Pancreas (tissue), 10 donors: ENCODE results near the gene CLPTM1L. TPM values are rescaled to one million over a fixed set of nuclear protein-coding genes. Genes with fewer than 3 reads are reported as not detected.
"Not testable (repeated sequence)": the region's sequence is repeated elsewhere in the genome, so short reads cannot be mapped to it uniquely, and the experiment has no call there.

Experiments
- ATAC-seq, 4 donors: fragments of 200-7000 bp; cut with Tn5 transposase; one replicate each; pipeline versions ENCODE4 v1.8.0 to v1.9.1; 2020; ENCODE audit warnings: mild to moderate bottlenecking in 4 of 4, moderate library complexity in 4 of 4
- DNase-seq, 6 donors: peaks; one replicate each; pipeline ENCODE4 v3.0.0-alpha.2; 2020
- FAIRE-seq: peaks from 2 replicates; lab custom pipeline; 2012; peaks lifted over from hg19 to GRCh38; lab: Jason Lieb, UNC
- H3K27ac ChIP-seq, 4 donors: fragments of 200-600 bp; sonication (generic); 1 replicate in 3 of 4; 2 replicates in 1 of 4; pipeline versions ENCODE4 v1.5.0 to v1.8.0; 2020
- H3K27me3 ChIP-seq, 4 donors: fragments of 200-600 bp; one replicate each; pipeline ENCODE4 v1.8.0; 2021
- H3K36me3 ChIP-seq, 3 donors: fragments of 200-600 bp; sonication (generic) in 1 of 3; one replicate each; pipeline versions ENCODE4 v1.5.0 to v1.8.0; 2020 to 2021
- H3K4me1 ChIP-seq, 3 donors: fragments of 200-600 bp; one replicate each; pipeline ENCODE4 v1.8.0; 2021
- H3K4me3 ChIP-seq, 4 donors: fragments of 200-600 bp; sonication (generic) in 2 of 4; one replicate each; pipeline versions ENCODE4 v1.5.0 to v1.8.0; 2020 to 2021
- H3K9me3 ChIP-seq, 4 donors: fragments of 200-600 bp; one replicate each; pipeline ENCODE4 v1.8.0; 2021
- CTCF ChIP-seq, 4 donors: fragments of 200-600 bp; sonication (generic) in 3 of 4; IDR thresholded peaks; one replicate each; pipeline versions ENCODE4 v1.5.0 to v1.8.0; 2021; ENCODE audit warnings: antibody characterized with exemption in 4 of 4
- WGBS, 2 donors: extraction: QIAGEN DNeasy Blood & Tissue Kit; methylation state at CpG; one replicate each; pipeline ENCODE4 v1.1.7; 2013; 5-methylcytosine and 5-hydroxymethylcytosine counted together
- intact Hi-C, 3 donors: fragments of 100-400 bp; cut with DNase I; formaldehyde crosslinking; loops; one replicate each; pipeline versions ENCODE4 v1.11.1 to v1.14.2; 2022
- polyA plus RNA-seq, 2 donors: library from polyadenylated mRNA; stranded (reverse); fragments of 200-250 nt; gene quantifications; one replicate each; pipeline ENCODE4 v1.2.3, GENCODE V29; 2013
- total RNA-seq, 6 donors: library from RNA; stranded (reverse); fragmentation: NEBNext Ultra II Directional in 4 of 6; extraction: Animal tissue kit (Norgen Biotek cat#: 25700) in 4 of 6; gene quantifications; one replicate each; pipeline versions ENCODE4 v1.2.1 to v1.2.4, GENCODE V29; 2021 to 2023
- donor health status: healthy with polysubstance abuse.
- donor health status: DM: no; HTN: no; CAD: no; lungs with moderate emphysema.
- donor health status: DM: no; HTN: no; CAD: no.
- donor health status: control.
- donor health status: control.
- donor health status: Bipolar disorder and iron deficiency.
- donor health status: DM: yes; HTN: yes; CAD: no.
- donor health status: DM: no; HTN: no; CAD: no.
- donor health status: DM: no; HTN: no; CAD: no.
- donor health status: DM: yes; HTN: yes; CAD: no.

The CLPTM1L gene
- total and polyA plus RNA-seq, 8 donors: 39.5 to 63.0 (median 53.2) TPM

GRCh38 chr5:1334831-1335539 lies 9.9 kb downstream of the CLPTM1L start:
- 93 to 94% methylated on average over 32 of the region's 32 CpGs for WGBS, 2 donors
- Histone ChIP-seq H3K4me3 (no peak overlapping the region), H3K4me1 (no peaks in the 10 kb centered on the region), H3K36me3 (peaks cover 0 to 76% (median 33%) of the 10 kb centered on the region in 3 donors), H3K27ac (no peak overlapping the region), H3K9me3 (no peaks in the 10 kb centered on the region), H3K27me3 (no peaks in the 10 kb centered on the region)
- ATAC-seq (no peak), FAIRE-seq (no peak), DNase-seq (peak in 1 of 6 donors; percentile 46)
- no peak for TF ChIP-seq CTCF (IDR thresholded peaks at IDR 0.05)
- intact Hi-C loops: no loop called here

- FAIRE-seq (no peak), ATAC-seq (no peak), DNase-seq (peak in 1 of 6 donors; percentile 30)
- no peaks in the 10 kb centered on the region for H3K27me3 ChIP-seq
- H3K4me3 ChIP-seq: no peak overlapping the region
- no peaks in the 10 kb centered on the region for H3K9me3 ChIP-seq
- H3K36me3 ChIP-seq: peaks cover 0 to 76% (median 33%) of the 10 kb centered on the region in 3 donors
- no peak for TF ChIP-seq CTCF (IDR thresholded peaks at IDR 0.05)
- intact Hi-C loops: no loop called here
- 94 to 96% methylated on average over 14 of the region's 14 CpGs for WGBS, 2 donors
- no peak overlapping the region for H3K27ac ChIP-seq
- no peaks in the 10 kb centered on the region for H3K4me1 ChIP-seq
Measured at GRCh38 chr5:1333986-1334385, 10.9 kb downstream of the CLPTM1L start.

GRCh38 chr5:1333286-1333685 lies 11.6 kb downstream of the CLPTM1L start:
- DNase-seq, H3K4me1 ChIP-seq, ATAC-seq, FAIRE-seq, H3K4me3 ChIP-seq, H3K27ac ChIP-seq, H3K9me3 ChIP-seq, H3K27me3 ChIP-seq, intact Hi-C loops: not testable (repeated sequence)
- H3K36me3 ChIP-seq: peaks cover 0 to 71% (median 27%) of the 10 kb centered on the region in 3 donors
- WGBS, 2 donors: 81 to 87% methylated on average over 5 of the region's 5 CpGs

GRCh38 chr5:1332461-1333001 lies 12.4 kb downstream of the CLPTM1L start:
- H3K36me3 ChIP-seq: peaks cover 0 to 63% (median 22%) of the 10 kb centered on the region in 3 donors
- intact Hi-C loops: no loop called here
- FAIRE-seq (no peak), DNase-seq (peak in 1 of 6 donors; percentile 35), ATAC-seq (no peak)
- H3K4me1 ChIP-seq: no peaks in the 10 kb centered on the region
- no peaks in the 10 kb centered on the region for H3K27me3 ChIP-seq
- no peak overlapping the region for H3K4me3 ChIP-seq
- TF ChIP-seq CTCF (IDR thresholded peaks at IDR 0.05): no peak
- no peak overlapping the region for H3K27ac ChIP-seq
- WGBS, 2 donors: 83 to 87% methylated on average over 11 of the region's 11 CpGs
- no peaks in the 10 kb centered on the region for H3K9me3 ChIP-seq

GRCh38 chr5:1331861-1332405 lies 13.0 kb downstream of the CLPTM1L start:
- ATAC-seq (no peak), DNase-seq (peak in 1 of 6 donors; percentile 26), FAIRE-seq (no peak)
- no peaks in the 10 kb centered on the region for H3K27me3 ChIP-seq
- H3K4me3 ChIP-seq: no peak overlapping the region
- H3K36me3 ChIP-seq: peaks cover 0 to 57% (median 16%) of the 10 kb centered on the region in 3 donors
- TF ChIP-seq CTCF (IDR thresholded peaks at IDR 0.05): no peak
- no peak overlapping the region for H3K27ac ChIP-seq
- no peaks in the 10 kb centered on the region for H3K4me1 ChIP-seq
- intact Hi-C loops: no loop called here
- H3K9me3 ChIP-seq: no peaks in the 10 kb centered on the region
- 89 to 93% methylated on average over 11 of the region's 11 CpGs for WGBS, 2 donors
